H9 (cell line): ENCODE data around the gene SNAPC5. TPM values are rescaled to one million over a fixed set of nuclear protein-coding genes. Genes with fewer than 3 reads are reported as not detected.

Source experiments
- DNase-seq: peaks from one replicate; pipeline ENCODE4 v3.0.0-alpha.2; 2017
- H2AFZ ChIP-seq: one replicate; pipeline ENCODE4 v1.6.1; 2013; ENCODE audit warnings: mild to moderate bottlenecking, low read length, control low read depth, moderate library complexity
- H2AK5ac ChIP-seq: 2 replicates; pipeline ENCODE4 v1.6.1; 2013; ENCODE audit warnings: low read length, control low read depth, mixed read lengths; ENCODE audit not compliant: insufficient read length
- H2BK120ac ChIP-seq: one replicate; pipeline ENCODE4 v1.6.1; 2013; ENCODE audit warnings: low read depth, mild to moderate bottlenecking, low read length, control low read depth, inconsistent platforms; ENCODE audit not compliant: poor library complexity, severe bottlenecking
- H2BK12ac ChIP-seq: 2 replicates; pipeline ENCODE4 v1.6.1; 2013; ENCODE audit warnings: low read length, control low read depth, mixed read lengths, low read depth; ENCODE audit not compliant: insufficient read length
- H2BK15ac ChIP-seq: 2 replicates; pipeline ENCODE4 v1.6.1; 2013; ENCODE audit warnings: low read depth, low read length, control low read depth
- H2BK20ac ChIP-seq: one replicate; pipeline ENCODE4 v1.6.1; 2013; ENCODE audit warnings: low read depth, mild to moderate bottlenecking, low read length, control low read depth, inconsistent platforms; ENCODE audit not compliant: poor library complexity, severe bottlenecking
- H2BK5ac ChIP-seq: 2 replicates; pipeline ENCODE4 v1.6.1; 2013; ENCODE audit warnings: low read length, control low read depth, mixed read lengths; ENCODE audit not compliant: insufficient read length
- H3K14ac ChIP-seq: 2 replicates; pipeline ENCODE4 v1.6.1; 2013; ENCODE audit warnings: low read length, control low read depth; ENCODE audit not compliant: insufficient read depth
- H3K18ac ChIP-seq: 2 replicates; pipeline ENCODE4 v1.6.1; 2013; ENCODE audit warnings: low read depth, mild to moderate bottlenecking, mixed read lengths, low read length, control low read depth; ENCODE audit not compliant: insufficient read length
- H3K23ac ChIP-seq: 2 replicates; pipeline ENCODE4 v1.6.1; 2013; ENCODE audit warnings: low read length, control low read depth, mixed read lengths, low read depth; ENCODE audit not compliant: insufficient read length
- H3K23me2 ChIP-seq: 2 replicates; pipeline ENCODE4 v1.6.1; 2013; ENCODE audit warnings: low read depth, mild to moderate bottlenecking, mixed read lengths, low read length, control low read depth; ENCODE audit not compliant: insufficient read length, poor library complexity, severe bottlenecking
- H3K27ac ChIP-seq: 2 replicates; pipeline ENCODE4 v1.5.1; 2013; ENCODE audit warnings: low read length, control low read depth, mixed read lengths, low read depth; ENCODE audit not compliant: insufficient read length
- H3K27me3 ChIP-seq: 2 replicates; pipeline ENCODE4 v1.6.1; 2013; ENCODE audit warnings: low read length, control low read depth, inconsistent platforms; ENCODE audit not compliant: insufficient read depth
- H3K4ac ChIP-seq: 2 replicates; pipeline ENCODE4 v1.6.1; 2013; ENCODE audit warnings: low read depth, mild to moderate bottlenecking, control low read depth, inconsistent platforms, low read length, moderate library complexity
- H3K4me1 ChIP-seq: 2 replicates; pipeline ENCODE4 v1.6.1; 2013; ENCODE audit warnings: low read length, control low read depth, inconsistent platforms; ENCODE audit not compliant: insufficient read depth
- H3K4me2 ChIP-seq: 2 replicates; pipeline ENCODE4 v1.6.1; 2013; ENCODE audit warnings: low read length, control low read depth, mixed read lengths; ENCODE audit not compliant: insufficient read length, insufficient read depth
- H3K56ac ChIP-seq: 2 replicates; pipeline ENCODE4 v1.6.1; 2013; ENCODE audit warnings: low read depth, mild to moderate bottlenecking, mixed read lengths, low read length, control low read depth; ENCODE audit not compliant: insufficient read length
- H3K79me1 ChIP-seq: 2 replicates; pipeline ENCODE4 v1.6.1; 2013; ENCODE audit warnings: low read depth, mild to moderate bottlenecking, moderate library complexity, low read length, control low read depth, inconsistent platforms; ENCODE audit not compliant: insufficient read depth, poor library complexity, severe bottlenecking
- H3K79me2 ChIP-seq: 2 replicates; pipeline ENCODE4 v1.6.1; 2013; ENCODE audit warnings: low read length, control low read depth, inconsistent platforms; ENCODE audit not compliant: insufficient read depth
- H3K9ac ChIP-seq: 2 replicates; pipeline ENCODE4 v1.6.1; 2013; ENCODE audit warnings: low read length, control low read depth, mixed read lengths; ENCODE audit not compliant: insufficient read length; ENCODE audit errors: extremely low read depth
- H3K9me3 ChIP-seq: one replicate; pipeline ENCODE4 v1.6.1; 2013; ENCODE audit warnings: low read depth, low read length, inconsistent platforms; ENCODE audit not compliant: control insufficient read depth
- H3T11ph ChIP-seq: one replicate; pipeline ENCODE4 v1.6.1; 2013; ENCODE audit warnings: mild to moderate bottlenecking, low read length, control low read depth, inconsistent platforms
- H4K20me1 ChIP-seq: one replicate; pipeline ENCODE4 v1.6.1; 2013; ENCODE audit not compliant: control insufficient read depth, insufficient read length, insufficient read depth
- H4K5ac ChIP-seq: 2 replicates; pipeline ENCODE4 v1.6.1; 2013; ENCODE audit warnings: low read depth, mild to moderate bottlenecking, mixed read lengths, low read length, control low read depth; ENCODE audit not compliant: insufficient read length
- H4K8ac ChIP-seq: replicated peaks from 2 replicates; pipeline ENCODE4 v1.6.1; 2013; ENCODE audit warnings: low read length, control low read depth, mixed read lengths, low read depth; ENCODE audit not compliant: insufficient read length
- H4K91ac ChIP-seq: 2 replicates; pipeline ENCODE4 v1.6.1; 2013; ENCODE audit warnings: low read depth, mild to moderate bottlenecking, moderate library complexity, mixed read lengths, low read length, control low read depth; ENCODE audit not compliant: insufficient read length
- H3K27ac Mint-ChIP-seq, 3 experiments: 2 replicates in 2 of 3; 3 replicates in 1 of 3; pipeline ENCODE4 v1.8.0; 2020 to 2021; ENCODE audit warnings: mixed read lengths in 3 of 3, mild to moderate bottlenecking in 1 of 3, moderate library complexity in 1 of 3
- H3K27me3 Mint-ChIP-seq: 2 replicates; pipeline ENCODE4 v1.8.0; 2021; ENCODE audit warnings: low read depth, mild to moderate bottlenecking, moderate library complexity, mixed read lengths
- H3K36me3 Mint-ChIP-seq, 3 experiments: 2 replicates in 2 of 3; 3 replicates in 1 of 3; pipeline ENCODE4 v1.8.0; 2020 to 2021; ENCODE audit warnings: low read depth in 3 of 3, mixed read lengths in 3 of 3; ENCODE audit not compliant: insufficient read depth in 1 of 3
- H3K4me1 Mint-ChIP-seq, 2 experiments: 2 replicates each; pipeline ENCODE4 v1.8.0; 2020; ENCODE audit warnings: mixed read lengths in 2 of 2
- H3K4me3 Mint-ChIP-seq, 2 experiments: 2 replicates in 1 of 2; 3 replicates in 1 of 2; pipeline ENCODE4 v1.8.0; 2020 to 2021; ENCODE audit warnings: mild to moderate bottlenecking in 2 of 2, mixed read lengths in 2 of 2, moderate library complexity in 1 of 2
- H3K9me3 Mint-ChIP-seq, 2 experiments: 2 replicates in 1 of 2; 3 replicates in 1 of 2; pipeline ENCODE4 v1.8.0; 2020; ENCODE audit warnings: mild to moderate bottlenecking in 2 of 2, mixed read lengths in 2 of 2, moderate library complexity in 1 of 2
- CTCF ChIP-seq: fragments of 200-600 bp; sonication (generic); conservative IDR thresholded peaks from 3 replicates; pipeline ENCODE4 v1.8.0; 2021; ENCODE audit warnings: antibody characterized with exemption, mild to moderate bottlenecking
- WGBS: extraction: QIAGEN DNeasy Blood & Tissue Kit; methylation state at CpG from one replicate; pipeline ENCODE4 v1.1.7; 2013; ENCODE audit warnings: missing lambda C conversion rate, low lambda C conversion rate, mixed read lengths; ENCODE audit not compliant: insufficient read length; ENCODE audit errors: extremely low coverage; 5-methylcytosine and 5-hydroxymethylcytosine counted together
- total RNA-seq: library from RNA; stranded (reverse); gene quantifications from 2 replicates; pipeline ENCODE4 v1.2.1, GENCODE V29; 2021

SNAPC5 gene
- total RNA-seq, 1 experiment from 2014 or later: 28.9 TPM

GRCh38 chr15:66480267-66480666 lies 17.3 kb downstream of the SNAPC5 start:
- Mint-ChIP-seq H3K36me3 (peaks cover 27 to 34% (median 28%) of the 10 kb centered on the region in 3 experiments), H3K4me1 (peaks cover 24 to 26% of the 10 kb centered on the region in 2 experiments), H3K4me3 (no peak overlapping the region), H3K27me3 (no peaks in the 10 kb centered on the region), H3K9me3 (no peaks in the 10 kb centered on the region), H3K27ac (no peak overlapping the region)
- H2BK20ac ChIP-seq: no peak overlapping the region
- no peak overlapping the region for H2AK5ac ChIP-seq
- no peaks in the 10 kb centered on the region for H4K20me1 ChIP-seq
- no peak overlapping the region for H3K9ac ChIP-seq
- H2AFZ ChIP-seq: no peak overlapping the region
- no peak for DNase-seq
- no peak overlapping the region for H3K18ac ChIP-seq
- no peak overlapping the region for H3K56ac ChIP-seq
- H3K4me1 ChIP-seq: peaks cover 10% of the 10 kb centered on the region; the same call in 1 of the 2 replicates
- H3K23ac ChIP-seq: no peak overlapping the region
- no peaks in the 10 kb centered on the region for H3K79me2 ChIP-seq
- no peaks in the 10 kb centered on the region for H3K23me2 ChIP-seq
- H2BK120ac ChIP-seq: no peak overlapping the region
- H2BK5ac ChIP-seq: no peak overlapping the region
- H3K4me2 ChIP-seq: no peak overlapping the region
- H3K79me1 ChIP-seq: no peaks in the 10 kb centered on the region
- no peak overlapping the region for H4K8ac ChIP-seq
- H3K4ac ChIP-seq: no peak overlapping the region
- TF ChIP-seq CTCF: no peak
- H4K91ac ChIP-seq: no peak overlapping the region
- no peak overlapping the region for H4K5ac ChIP-seq
- no peak overlapping the region for H3T11ph ChIP-seq
- no peaks in the 10 kb centered on the region for H3K27me3 ChIP-seq
- no peak overlapping the region for H3K27ac ChIP-seq
- H3K9me3 ChIP-seq: no peaks in the 10 kb centered on the region
- no peak overlapping the region for H3K14ac ChIP-seq
- no peak overlapping the region for H2BK15ac ChIP-seq
- 100% methylated on average over 2 of the region's 6 CpGs for WGBS
- no peak overlapping the region for H2BK12ac ChIP-seq
